ENCODE data around the gene SHROOM1.
A peak's percentile ranks its signal among the peaks of the same experiment; 100 is the strongest.

The SHROOM1 gene, protein sequence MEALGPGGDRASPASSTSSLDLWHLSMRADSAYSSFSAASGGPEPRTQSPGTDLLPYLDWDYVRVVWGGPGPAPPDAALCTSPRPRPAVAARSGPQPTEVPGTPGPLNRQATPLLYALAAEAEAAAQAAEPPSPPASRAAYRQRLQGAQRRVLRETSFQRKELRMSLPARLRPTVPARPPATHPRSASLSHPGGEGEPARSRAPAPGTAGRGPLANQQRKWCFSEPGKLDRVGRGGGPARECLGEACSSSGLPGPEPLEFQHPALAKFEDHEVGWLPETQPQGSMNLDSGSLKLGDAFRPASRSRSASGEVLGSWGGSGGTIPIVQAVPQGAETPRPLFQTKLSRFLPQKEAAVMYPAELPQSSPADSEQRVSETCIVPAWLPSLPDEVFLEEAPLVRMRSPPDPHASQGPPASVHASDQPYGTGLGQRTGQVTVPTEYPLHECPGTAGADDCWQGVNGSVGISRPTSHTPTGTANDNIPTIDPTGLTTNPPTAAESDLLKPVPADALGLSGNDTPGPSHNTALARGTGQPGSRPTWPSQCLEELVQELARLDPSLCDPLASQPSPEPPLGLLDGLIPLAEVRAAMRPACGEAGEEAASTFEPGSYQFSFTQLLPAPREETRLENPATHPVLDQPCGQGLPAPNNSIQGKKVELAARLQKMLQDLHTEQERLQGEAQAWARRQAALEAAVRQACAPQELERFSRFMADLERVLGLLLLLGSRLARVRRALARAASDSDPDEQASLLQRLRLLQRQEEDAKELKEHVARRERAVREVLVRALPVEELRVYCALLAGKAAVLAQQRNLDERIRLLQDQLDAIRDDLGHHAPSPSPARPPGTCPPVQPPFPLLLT

DNA sequence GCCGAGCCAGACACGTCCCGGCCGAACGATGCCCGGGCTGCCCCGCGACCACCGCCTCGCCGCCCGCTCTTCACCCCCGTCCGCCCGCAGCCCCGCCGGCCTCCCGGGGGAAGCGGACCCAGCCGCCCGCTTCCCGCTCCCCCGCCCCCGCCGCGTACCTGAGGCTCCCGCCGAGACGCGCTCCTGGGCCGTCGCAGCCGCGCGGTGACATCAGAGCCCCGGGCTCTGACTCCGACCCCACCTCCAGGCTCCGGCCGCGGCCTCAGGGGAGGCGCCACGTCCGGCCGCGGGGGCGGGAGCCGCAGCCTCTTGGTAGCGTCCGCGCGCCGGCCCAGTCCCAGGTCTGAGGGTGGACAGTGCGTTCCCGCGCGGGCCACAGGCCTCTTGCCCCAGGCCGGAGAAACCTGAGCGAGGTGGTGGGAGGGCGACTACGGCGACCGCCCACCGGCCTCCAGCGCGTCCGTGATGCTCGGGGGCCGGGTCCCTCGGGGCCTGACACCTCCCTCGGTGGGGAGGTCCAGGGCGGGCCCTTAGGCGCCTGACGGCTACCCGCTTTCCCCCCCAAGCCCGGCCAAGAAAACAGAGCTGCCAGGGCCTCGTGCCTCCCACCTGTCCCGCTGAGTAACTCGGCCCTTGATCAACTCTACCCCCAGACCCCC lies at the start of gene SHROOM1:
Gene SHROOM1 (minus strand): TSS at position 212 of the 659 bp plus-strand sequence. CDS start 4,507 bp downstream, outside the sequence.
- Histone ChIP-seq H3K27me3 (replicated peaks; ENCODE audit: control insufficient read depth, insufficient read depth, low read length) (no peaks in the 10 kb centered on the region; the same call in 1 of the 2 replicates), H3K4me3 (replicated peaks; ENCODE audit: low read depth, low read length) (peak within 1 kb of the TSS; percentile 68), H3K36me3 (ENCODE audit: control insufficient read depth, insufficient read depth, low read length) (no peaks in the 10 kb centered on the region)
- peak; percentile 80 for DNase-seq (ENCODE audit: extremely low read depth, insufficient read length)
- TF ChIP-seq, protein P1, sequence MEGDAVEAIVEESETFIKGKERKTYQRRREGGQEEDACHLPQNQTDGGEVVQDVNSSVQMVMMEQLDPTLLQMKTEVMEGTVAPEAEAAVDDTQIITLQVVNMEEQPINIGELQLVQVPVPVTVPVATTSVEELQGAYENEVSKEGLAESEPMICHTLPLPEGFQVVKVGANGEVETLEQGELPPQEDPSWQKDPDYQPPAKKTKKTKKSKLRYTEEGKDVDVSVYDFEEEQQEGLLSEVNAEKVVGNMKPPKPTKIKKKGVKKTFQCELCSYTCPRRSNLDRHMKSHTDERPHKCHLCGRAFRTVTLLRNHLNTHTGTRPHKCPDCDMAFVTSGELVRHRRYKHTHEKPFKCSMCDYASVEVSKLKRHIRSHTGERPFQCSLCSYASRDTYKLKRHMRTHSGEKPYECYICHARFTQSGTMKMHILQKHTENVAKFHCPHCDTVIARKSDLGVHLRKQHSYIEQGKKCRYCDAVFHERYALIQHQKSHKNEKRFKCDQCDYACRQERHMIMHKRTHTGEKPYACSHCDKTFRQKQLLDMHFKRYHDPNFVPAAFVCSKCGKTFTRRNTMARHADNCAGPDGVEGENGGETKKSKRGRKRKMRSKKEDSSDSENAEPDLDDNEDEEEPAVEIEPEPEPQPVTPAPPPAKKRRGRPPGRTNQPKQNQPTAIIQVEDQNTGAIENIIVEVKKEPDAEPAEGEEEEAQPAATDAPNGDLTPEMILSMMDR (IDR thresholded peaks at IDR 0.05; ENCODE audit: insufficient read depth, low read length, poor library complexity, severe bottlenecking) = no peak

DNA sequence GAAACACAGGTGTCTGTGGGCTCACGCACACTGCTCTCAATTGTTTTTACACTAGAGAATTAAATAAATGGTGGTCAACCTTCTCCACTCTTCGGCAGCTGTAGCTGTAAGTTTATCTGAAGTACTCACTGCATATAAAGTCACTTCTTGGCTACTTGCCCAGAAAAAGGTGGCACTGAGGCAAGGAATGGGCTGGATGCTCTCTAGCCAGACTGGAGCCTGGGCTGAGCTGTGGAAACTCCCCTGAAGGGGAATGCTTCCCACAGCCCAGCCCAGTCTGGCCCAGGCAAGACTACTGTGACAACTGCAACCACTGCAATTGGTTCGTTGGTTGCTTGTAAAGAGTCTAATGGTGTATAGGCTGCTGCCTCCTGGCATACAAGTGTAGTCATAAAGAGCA lies 47.5 kb upstream of the SHROOM1 start:
- H3K27me3 ChIP-seq (replicated peaks; ENCODE audit: control insufficient read depth, insufficient read depth, low read length) = no peaks in the 10 kb centered on the region
- H3K36me3 ChIP-seq (ENCODE audit: control insufficient read depth, insufficient read depth, low read length) = peaks cover 2% of the 10 kb centered on the region; the same call in 1 of the 2 replicates
- TF ChIP-seq, protein P1 (IDR thresholded peaks at IDR 0.05; ENCODE audit: insufficient read depth, low read length, poor library complexity, severe bottlenecking) = no peak
- no peak overlapping the region for H3K4me3 ChIP-seq (replicated peaks; ENCODE audit: low read depth, low read length)
- DNase-seq (ENCODE audit: extremely low read depth, insufficient read length) = no peak

DNA sequence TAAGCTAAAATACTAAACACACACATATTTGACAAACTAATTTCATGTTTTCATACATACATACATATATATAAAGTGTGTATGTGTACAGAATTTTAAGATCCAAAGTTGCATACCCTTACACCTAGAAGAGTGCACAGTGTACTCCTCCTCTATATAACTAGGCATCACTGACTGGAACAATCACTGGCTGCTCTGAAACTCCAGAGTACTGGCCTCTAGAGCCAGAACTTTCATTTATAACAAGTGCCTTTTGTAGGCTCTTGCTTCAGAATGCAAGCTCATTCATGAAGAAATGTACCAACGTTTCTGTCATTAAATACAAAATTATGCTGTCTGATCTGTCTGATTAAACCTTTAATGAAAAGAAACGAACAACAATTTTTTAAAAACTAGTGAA lies 47.0 kb upstream of the SHROOM1 start:
- DNase-seq (ENCODE audit: extremely low read depth, insufficient read length) = no peak
- Histone ChIP-seq H3K27me3 (replicated peaks; ENCODE audit: control insufficient read depth, insufficient read depth, low read length) (no peaks in the 10 kb centered on the region), H3K4me3 (replicated peaks; ENCODE audit: low read depth, low read length) (no peak overlapping the region), H3K36me3 (ENCODE audit: control insufficient read depth, insufficient read depth, low read length) (peaks cover 2% of the 10 kb centered on the region)
- TF ChIP-seq, protein P1 (IDR thresholded peaks at IDR 0.05; ENCODE audit: insufficient read depth, low read length, poor library complexity, severe bottlenecking) = no peak

DNA sequence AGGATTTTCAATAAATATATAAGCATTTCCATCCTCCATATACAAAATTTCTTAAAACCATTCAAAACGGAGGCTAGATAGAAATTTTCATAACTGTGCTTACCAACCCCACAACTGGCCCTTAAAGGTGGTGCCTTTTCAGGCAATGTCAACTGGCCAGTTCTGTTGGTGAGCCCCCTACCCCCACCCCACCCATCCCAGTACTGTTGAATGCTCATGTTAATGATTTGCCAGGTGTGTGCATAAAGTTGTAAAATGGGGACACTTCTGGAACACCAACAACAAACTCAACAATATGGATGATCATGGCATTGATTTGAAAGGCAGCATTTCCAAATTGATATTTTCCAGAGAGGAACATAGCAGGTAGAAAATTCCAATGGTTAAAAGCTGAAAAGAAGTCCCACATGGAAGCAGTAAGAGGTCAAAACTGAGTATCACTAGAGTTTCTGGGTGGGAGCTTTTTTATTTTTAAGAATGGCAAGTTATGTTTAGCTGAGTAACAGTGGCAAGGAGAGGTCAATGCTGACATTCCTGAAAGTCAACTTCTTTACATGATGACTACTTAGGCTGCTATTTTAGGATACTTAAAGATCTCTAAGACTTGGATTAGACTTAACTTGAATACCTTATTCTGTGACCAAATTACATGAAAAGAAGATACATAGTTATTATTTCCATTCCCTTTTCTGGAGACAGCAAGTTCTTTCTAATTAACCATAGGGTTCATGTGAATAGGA lies 45.7 kb upstream of the SHROOM1 start:
- Histone ChIP-seq H3K36me3 (ENCODE audit: control insufficient read depth, insufficient read depth, low read length) (peaks cover 5% of the 10 kb centered on the region), H3K4me3 (replicated peaks; ENCODE audit: low read depth, low read length) (no peak overlapping the region), H3K27me3 (replicated peaks; ENCODE audit: control insufficient read depth, insufficient read depth, low read length) (no peaks in the 10 kb centered on the region)
- TF ChIP-seq, protein P1 (IDR thresholded peaks at IDR 0.05; ENCODE audit: insufficient read depth, low read length, poor library complexity, severe bottlenecking) = no peak
- no peak for DNase-seq (ENCODE audit: extremely low read depth, insufficient read length)

DNA sequence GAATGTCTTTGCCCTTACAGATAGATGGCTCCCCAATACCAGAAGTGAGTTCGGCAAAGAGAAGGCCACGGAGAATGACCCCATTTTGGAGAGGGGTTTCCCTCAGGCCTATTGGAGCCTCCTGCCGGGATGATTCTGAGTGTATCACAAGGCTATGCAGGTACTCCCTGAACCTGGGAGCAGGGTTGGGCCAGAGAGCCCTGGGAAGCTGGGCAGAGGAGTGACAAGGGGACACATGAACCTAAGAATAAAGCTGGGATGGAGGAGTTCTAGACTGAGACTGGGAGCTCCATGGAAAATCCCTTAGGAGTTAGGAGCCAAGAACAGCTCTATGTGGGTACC lies 43.5 kb upstream of the SHROOM1 start:
- H3K4me3 ChIP-seq (replicated peaks; ENCODE audit: low read depth, low read length) = no peak overlapping the region
- TF ChIP-seq, protein P1 (IDR thresholded peaks at IDR 0.05; ENCODE audit: insufficient read depth, low read length, poor library complexity, severe bottlenecking) = no peak
- no peaks in the 10 kb centered on the region for H3K27me3 ChIP-seq (replicated peaks; ENCODE audit: control insufficient read depth, insufficient read depth, low read length)
- no peak for DNase-seq (ENCODE audit: extremely low read depth, insufficient read length)
- H3K36me3 ChIP-seq (ENCODE audit: control insufficient read depth, insufficient read depth, low read length) = peaks cover 6% of the 10 kb centered on the region

All from GM06990 (cell line).